Neural crest cell (in vitro differentiated cells): ENCODE measurements around the gene ABHD5. TPM values are rescaled to one million over a fixed set of nuclear protein-coding genes. Genes with fewer than 3 reads are reported as not detected.

ENCODE experiments used
- DNase-seq: peaks from one replicate; pipeline ENCODE4 v3.0.0; 2021; ENCODE audit warnings: low read depth, mixed read lengths, low spot score
- H3K27ac Mint-ChIP-seq: one replicate; pipeline ENCODE4 v1.8.0; 2021; ENCODE audit warnings: mild to moderate bottlenecking, mixed read lengths; ENCODE audit not compliant: unreplicated experiment
- H3K27me3 Mint-ChIP-seq: 2 replicates; pipeline ENCODE4 v1.8.0; 2021; ENCODE audit warnings: low read depth, mild to moderate bottlenecking, mixed read lengths
- H3K36me3 Mint-ChIP-seq: 2 replicates; pipeline ENCODE4 v1.8.0; 2021; ENCODE audit warnings: low read depth, mild to moderate bottlenecking, mixed read lengths
- H3K4me1 Mint-ChIP-seq: 2 replicates; pipeline ENCODE4 v1.8.0; 2021; ENCODE audit warnings: mixed read lengths
- H3K4me3 Mint-ChIP-seq: one replicate; pipeline ENCODE4 v1.8.0; 2021; ENCODE audit warnings: mild to moderate bottlenecking, mixed read lengths
- H3K9me3 Mint-ChIP-seq: 2 replicates; pipeline ENCODE4 v1.8.0; 2021; ENCODE audit warnings: mixed read lengths
- CTCF ChIP-seq: fragments of 200-600 bp; sonication (generic); conservative IDR thresholded peaks from 2 replicates; pipeline ENCODE4 v1.5.0; 2021; ENCODE audit warnings: antibody characterized with exemption, mild to moderate bottlenecking
- total RNA-seq: library from RNA; stranded (reverse); gene quantifications from 2 replicates; pipeline ENCODE4 v1.2.1, GENCODE V29; 2021

Gene ABHD5
- total RNA-seq, 1 donor from 2014 or later, result 12.5 TPM

DNA sequence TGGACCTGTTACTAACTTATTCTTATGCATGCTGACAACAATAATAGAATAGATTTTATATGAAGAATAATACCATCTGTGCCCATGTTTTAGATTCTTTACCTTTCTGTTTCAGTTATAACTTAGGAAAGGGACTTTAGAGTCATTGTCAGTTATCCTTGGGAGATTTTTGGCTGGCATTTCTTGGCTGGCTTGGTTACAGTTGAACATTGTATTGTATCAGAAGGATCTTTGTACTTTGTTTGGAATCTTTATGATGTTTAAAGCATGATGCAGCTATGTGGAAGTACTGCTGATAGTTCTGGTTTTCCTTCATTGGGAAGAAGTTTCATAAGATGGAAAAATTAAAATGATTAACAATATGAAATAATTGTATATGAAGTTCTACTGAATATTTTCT is 19.9 kb downstream of the ABHD5 start:
- no peak for TF ChIP-seq CTCF
- H3K4me1 Mint-ChIP-seq, result no peaks in the 10 kb centered on the region
- H3K36me3 Mint-ChIP-seq, result peaks cover 6% of the 10 kb centered on the region
- H3K27me3 Mint-ChIP-seq, result no peaks in the 10 kb centered on the region
- no peak overlapping the region for H3K27ac Mint-ChIP-seq
- H3K4me3 Mint-ChIP-seq, result no peak overlapping the region
- DNase-seq, result no peak
- no peaks in the 10 kb centered on the region for H3K9me3 Mint-ChIP-seq

DNA sequence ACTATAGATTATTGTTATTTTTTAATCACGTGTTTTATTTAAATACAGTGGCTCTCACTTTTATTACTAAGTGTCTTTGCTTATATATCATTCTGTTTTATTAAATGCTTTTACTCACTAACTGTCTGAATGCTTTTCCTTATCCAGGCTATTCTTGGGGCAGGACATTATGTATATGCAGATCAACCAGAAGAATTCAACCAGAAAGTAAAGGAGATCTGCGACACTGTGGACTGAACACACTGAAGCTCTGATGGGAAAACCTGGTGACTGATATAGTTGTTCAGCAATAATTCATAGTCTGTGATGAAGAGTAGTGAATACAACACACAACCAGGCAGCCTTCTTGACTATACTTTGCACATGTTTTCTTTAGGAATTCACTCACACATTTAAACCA is 27.6 kb downstream of the ABHD5 start:
- no peaks in the 10 kb centered on the region for H3K4me1 Mint-ChIP-seq
- DNase-seq, result no peak
- no peaks in the 10 kb centered on the region for H3K27me3 Mint-ChIP-seq
- H3K4me3 Mint-ChIP-seq, result no peak overlapping the region
- H3K36me3 Mint-ChIP-seq, result peaks cover 3% of the 10 kb centered on the region
- H3K27ac Mint-ChIP-seq, result no peak overlapping the region
- no peaks in the 10 kb centered on the region for H3K9me3 Mint-ChIP-seq
- TF ChIP-seq CTCF, result no peak

DNA sequence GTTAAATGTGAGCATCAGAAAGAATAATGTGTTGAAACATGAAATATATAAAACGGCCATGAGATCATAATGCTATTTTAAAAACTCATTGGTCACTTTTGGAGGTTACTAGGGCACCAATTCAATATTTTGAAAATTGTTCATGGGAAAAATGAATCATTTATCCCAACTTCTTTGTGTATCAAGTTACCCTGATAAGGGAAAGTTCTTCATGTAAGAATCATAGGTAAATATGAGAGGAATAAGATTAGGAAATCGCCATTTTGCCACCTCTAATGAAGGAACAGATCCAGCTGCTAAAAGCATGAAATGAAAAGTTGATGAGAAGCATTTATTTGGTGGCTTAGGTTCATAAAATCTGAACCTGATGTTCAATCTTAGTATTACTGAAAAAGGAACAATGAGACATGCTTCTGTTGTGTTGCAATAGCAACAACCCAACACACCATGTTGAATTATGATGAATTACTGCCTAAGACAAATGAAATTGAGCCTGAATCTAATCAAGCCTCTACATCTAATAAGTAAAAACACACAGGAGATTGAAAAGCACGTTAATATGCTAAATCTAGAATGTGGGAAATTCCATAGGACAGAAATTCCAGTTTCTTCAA is 32.5 kb downstream of the ABHD5 start:
- no peak for TF ChIP-seq CTCF
- peaks cover 3% of the 10 kb centered on the region for H3K36me3 Mint-ChIP-seq
- H3K4me3 Mint-ChIP-seq, result no peak overlapping the region
- no peak for DNase-seq
- no peaks in the 10 kb centered on the region for H3K4me1 Mint-ChIP-seq
- H3K27ac Mint-ChIP-seq, result no peak overlapping the region
- H3K9me3 Mint-ChIP-seq, result no peaks in the 10 kb centered on the region
- no peaks in the 10 kb centered on the region for H3K27me3 Mint-ChIP-seq

DNA sequence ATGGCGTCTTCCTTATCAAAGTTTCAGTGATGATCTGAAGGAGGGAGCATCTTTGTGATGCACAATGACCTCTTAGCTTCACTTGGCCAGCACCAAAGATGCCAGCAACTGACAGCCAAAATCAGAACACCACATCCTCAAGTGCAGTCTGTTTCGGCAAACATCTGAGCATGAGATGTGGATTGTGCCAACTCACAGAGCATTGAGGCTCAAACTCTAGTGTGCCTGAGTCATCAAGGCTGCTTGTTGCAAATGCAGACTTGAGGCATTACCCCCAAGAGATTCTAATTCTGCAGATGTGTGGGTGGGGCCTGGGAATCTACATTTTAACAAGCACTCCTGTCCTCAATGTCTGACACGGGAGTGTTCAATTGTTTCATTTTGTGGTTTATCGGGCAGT is 35.8 kb downstream of the ABHD5 start:
- H3K27ac Mint-ChIP-seq, result no peak overlapping the region
- no peak overlapping the region for H3K4me3 Mint-ChIP-seq
- H3K9me3 Mint-ChIP-seq, result no peaks in the 10 kb centered on the region
- peaks cover 6% of the 10 kb centered on the region for H3K36me3 Mint-ChIP-seq
- no peak for DNase-seq
- no peak for TF ChIP-seq CTCF
- no peaks in the 10 kb centered on the region for H3K4me1 Mint-ChIP-seq
- no peaks in the 10 kb centered on the region for H3K27me3 Mint-ChIP-seq

DNA sequence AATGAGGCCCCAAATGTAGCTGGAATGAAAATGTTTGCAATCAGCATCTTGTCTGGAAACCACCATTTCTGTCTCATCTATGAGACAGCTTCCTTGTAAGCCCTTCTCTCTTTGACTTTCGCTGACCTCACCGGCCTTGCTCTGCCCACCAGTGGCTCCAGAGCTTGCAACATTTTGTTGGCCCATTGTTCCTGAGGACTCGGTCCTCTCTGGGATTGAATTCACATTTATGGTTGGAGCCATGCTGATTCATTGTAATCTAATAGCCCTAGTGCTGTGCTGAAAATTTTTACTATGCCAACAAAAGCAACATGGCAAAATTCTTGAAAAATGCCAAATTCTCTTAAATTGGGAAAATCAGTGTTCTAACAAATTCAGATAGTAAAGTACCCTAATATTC is 37.2 kb downstream of the ABHD5 start:
- Mint-ChIP-seq H3K27me3 (no peaks in the 10 kb centered on the region), H3K4me1 (no peaks in the 10 kb centered on the region), H3K27ac (no peak overlapping the region), H3K4me3 (no peak overlapping the region), H3K36me3 (peaks cover 6% of the 10 kb centered on the region), H3K9me3 (no peaks in the 10 kb centered on the region)
- no peak for TF ChIP-seq CTCF
- no peak for DNase-seq
